ENCODE results near the gene GPR12.
"Not testable (repeated sequence)": the region's sequence is repeated elsewhere in the genome, so short reads cannot be mapped to it uniquely, and the experiment has no call there.

Gene GPR12

GRCh38 chr13:26747706-26748105, 12.9 kb downstream of the GPR12 start:
- DNase-seq, result no peak

DNA sequence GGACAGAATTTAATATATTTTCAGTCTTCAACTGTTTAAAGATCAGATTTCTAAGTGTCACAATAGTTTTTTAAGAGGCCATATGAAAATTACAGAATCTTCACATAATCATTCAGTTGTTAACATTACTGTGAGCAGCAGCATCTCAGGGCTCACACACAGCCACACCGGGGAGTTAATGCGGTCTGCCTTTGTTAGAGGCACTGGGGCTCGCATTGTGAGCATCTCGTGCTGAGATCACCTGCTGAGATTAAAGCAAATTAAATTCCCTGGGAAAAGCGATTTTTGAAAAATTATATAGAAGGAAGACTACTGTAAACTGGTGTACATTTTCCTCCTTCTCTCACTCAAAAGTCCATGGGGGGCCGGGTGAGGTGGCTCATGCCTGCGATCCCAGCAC, 16.6 kb downstream of the GPR12 start:
- DNase-seq, result no peak

DNA sequence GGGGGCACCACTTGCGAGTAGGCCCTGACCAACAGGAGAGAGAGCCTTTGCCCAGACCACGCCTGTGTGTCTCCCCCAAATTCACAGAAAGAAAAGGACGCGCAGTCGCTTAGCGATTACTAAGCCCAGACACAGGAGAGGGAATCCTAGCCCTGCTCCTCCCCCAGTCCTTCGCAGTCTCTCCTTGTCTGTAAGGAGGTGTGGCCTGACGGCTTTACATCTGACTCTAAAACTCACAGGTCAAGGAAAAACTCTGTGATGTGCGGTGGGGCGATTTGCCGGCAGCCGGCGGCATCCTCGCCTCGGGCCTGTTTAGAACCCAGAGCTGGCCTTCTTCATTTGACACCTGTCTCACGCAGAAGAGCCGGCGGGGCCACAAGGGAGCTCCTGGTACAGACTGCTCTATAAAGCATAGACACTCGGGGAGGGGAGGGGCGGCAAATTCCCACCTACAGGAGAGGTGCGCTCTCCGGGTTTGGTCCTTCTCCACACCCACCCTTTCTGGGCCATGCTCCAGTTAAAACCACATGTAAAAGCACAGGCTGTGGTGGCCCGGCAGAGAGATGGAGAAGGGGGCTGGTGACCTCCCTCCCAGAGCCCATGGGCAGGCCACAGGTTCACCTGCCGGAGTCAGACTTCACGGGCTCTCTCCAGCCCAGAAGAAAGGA, 17.8 kb downstream of the GPR12 start:
- DNase-seq, result no peak

GRCh38 chr13:26735677-26736076, 24.9 kb downstream of the GPR12 start:
- no peak for DNase-seq

DNA sequence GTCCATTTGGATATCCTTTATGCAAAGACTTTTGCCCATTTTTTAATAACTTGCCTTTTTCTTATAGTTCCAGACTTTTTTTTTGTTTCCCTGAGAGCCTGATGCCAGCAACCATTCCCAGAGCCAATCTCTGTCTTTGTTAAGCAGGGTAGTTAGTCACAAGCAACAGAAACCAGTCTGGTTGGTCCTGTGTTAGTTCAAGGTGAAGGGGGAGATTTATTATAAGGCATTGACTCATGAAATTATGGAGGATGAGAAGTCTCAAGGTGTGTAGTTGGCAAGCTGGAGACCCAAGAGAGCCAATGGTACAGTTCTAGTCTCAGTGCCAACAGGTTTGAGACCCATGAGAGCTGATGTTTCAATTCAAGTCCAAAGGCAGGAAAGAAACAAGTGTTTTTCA, 33.0 kb downstream of the GPR12 start:
- no peak for DNase-seq

DNA sequence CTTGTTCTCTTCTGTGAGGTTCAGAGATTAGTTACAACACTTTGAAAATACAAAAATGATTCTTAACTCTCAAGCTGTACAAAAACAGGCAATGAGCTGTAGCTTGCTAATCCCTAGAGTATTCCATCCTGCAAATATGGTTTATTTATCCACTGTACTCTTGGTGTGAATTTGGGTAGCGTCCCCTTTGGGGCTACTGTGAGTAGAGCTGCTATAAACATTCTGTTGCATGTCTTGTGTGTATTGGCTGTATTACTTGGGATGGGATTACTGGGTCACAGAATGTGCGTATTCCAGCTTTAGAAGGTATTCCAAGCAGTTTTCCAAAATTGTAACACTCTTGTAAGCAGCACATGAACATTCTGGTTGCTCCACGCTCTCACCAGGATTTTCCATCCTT, 33.5 kb downstream of the GPR12 start:
- DNase-seq, result no peak

GRCh38 chr13:26726684-26727083, 33.9 kb downstream of the GPR12 start:
- no peak for DNase-seq

DNA sequence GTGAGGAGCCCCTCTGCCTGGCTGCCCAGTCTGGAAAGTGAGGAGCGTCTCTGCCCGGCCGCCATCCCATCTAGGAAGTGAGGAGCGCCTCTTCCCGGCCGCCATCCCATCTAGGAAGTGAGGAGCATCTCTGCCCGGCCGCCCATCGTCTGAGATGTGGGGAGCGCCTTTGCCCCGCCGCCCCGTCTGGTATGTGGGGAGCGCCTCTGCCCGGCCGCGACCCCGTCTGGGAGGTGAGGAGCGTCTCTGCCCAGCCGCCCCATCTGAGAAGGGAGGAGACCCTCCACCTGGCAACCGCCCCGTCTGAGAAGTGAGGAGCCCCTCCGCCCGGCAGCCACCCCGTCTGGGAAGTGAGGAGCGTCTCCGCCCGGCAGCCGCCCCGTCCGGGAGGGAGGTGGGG, 37.0 kb downstream of the GPR12 start:
- not testable (repeated sequence) for DNase-seq

DNA sequence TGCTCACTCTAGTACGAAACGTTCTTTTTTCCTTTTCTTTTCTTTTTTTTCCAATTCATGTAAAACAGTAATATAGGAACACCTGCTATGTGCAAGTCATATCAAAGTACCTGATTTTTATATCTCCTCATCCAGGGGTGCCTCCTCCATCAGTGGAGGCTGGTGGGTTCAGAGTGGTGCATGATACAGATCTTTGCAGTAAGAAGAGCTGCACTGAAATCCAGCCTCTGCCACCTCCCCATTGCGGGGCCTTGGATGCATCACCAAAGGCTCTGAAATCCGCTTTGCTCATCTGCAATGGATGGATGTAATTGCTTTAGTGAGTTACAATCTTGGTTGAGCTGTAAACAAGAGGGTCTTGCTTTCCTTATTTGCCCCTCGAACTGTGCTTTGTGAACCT, 38.3 kb downstream of the GPR12 start:
- no peak for DNase-seq

- peak; percentile 46 for DNase-seq
Measured at GRCh38 chr13:26721251-26722121, 39.1 kb downstream of the GPR12 start.

DNA sequence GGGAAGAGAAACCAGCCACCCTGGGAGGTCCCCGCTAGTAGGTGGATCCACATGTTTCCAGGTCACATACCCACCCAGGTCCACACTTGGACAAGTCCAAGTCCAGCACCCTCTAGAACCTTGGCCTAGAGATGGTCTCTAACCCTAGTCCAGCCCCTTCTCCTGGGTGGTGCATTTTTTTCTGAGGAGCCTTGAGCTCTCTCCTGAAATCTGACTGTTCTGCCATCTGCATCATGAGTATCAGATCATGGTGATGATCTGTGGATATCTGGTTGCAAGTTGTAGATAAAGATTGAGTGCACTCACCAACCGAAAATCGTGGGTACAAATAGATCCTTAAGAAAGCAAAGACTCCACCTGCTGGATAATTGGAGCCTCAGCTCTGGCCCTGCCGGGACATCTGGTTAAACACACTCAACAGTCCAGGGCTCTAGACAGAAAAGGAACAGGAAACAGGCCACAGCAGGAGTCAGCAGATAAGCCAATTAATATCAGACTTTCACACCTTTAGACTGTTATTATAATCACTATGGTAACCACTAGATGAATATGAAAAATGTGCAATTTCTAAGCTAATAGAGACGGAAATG, 41.1 kb downstream of the GPR12 start:
- DNase-seq, result peak; percentile 85

- DNase-seq, result no peak
Measured at GRCh38 chr13:26718872-26719271, 41.7 kb downstream of the GPR12 start.

GRCh38 chr13:26718146-26718545, 42.4 kb downstream of the GPR12 start:
- DNase-seq, result no peak

- no peak for DNase-seq
Measured at GRCh38 chr13:26716984-26717383, 43.6 kb downstream of the GPR12 start.

DNA sequence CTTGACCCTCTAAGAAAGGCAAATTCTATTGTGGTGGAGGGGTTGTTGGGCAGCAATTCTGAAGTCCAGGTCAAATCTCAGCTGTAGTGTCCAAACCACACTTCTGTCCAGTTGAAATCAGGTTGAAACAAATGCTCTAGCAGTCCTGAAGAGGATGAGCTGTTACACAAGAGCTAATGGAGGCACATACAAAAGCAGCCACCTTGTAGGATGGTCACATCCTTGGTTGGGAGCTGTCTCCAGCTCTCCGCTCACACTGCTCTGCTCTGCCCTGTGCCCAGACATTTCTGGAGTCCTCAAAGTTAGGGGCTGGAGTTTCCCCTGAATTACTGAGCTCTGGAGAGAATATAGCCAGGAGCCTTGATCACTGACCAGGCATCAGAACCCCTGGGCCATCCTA, 47.2 kb downstream of the GPR12 start:
- DNase-seq, result no peak

- no peak for DNase-seq
Measured at GRCh38 chr13:26711211-26711610, 49.4 kb downstream of the GPR12 start.

- DNase-seq, result peak; percentile 34
Measured at GRCh38 chr13:26710166-26710565, 50.4 kb downstream of the GPR12 start.

DNA sequence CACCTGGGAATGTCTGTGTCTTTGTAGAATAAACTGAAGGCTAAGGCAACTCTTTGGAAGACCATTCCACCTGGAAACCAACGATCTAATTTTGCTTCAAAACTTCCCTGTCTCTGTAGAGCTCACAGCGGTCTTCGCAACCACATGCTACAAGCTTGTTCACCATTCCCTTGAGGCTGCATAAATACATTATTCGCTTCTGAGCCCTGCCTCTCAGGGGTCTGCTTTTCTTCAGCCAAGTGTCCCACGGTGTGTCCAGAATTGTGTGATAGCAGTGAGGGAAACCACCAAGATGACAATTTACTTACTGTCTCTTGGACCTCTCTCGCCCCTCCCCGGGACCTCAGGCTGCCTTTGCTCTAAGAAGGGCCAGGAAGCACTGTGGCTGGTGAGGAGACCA, 51.1 kb downstream of the GPR12 start:
- no peak for DNase-seq

- no peak for DNase-seq
Measured at GRCh38 chr13:26708007-26708297, 52.6 kb downstream of the GPR12 start.

GRCh38 chr13:26707122-26708006, 53.2 kb downstream of the GPR12 start:
- peak; percentile 89 for DNase-seq

- DNase-seq, result no peak
Measured at GRCh38 chr13:26706381-26706780, 54.2 kb downstream of the GPR12 start.

- DNase-seq, result no peak
Measured at GRCh38 chr13:26705536-26705935, 55.0 kb downstream of the GPR12 start.
